GM13977 (cell line): ENCODE measurements around the gene RASSF1.

Source experiments
- DNase-seq: peaks from one replicate; pipeline ENCODE4 v3.0.0; 2012; ENCODE audit warnings: low spot score
- in situ Hi-C: fragments of 300-500 bp; cut with MboI; formaldehyde crosslinking; loops from one replicate; pipeline ENCODE4 v1.12.0; 2022; ENCODE audit warnings: low sequenced_read_pairs, low pct_unique_long_range_greater_than_20kb, mixed read lengths, inconsistent platforms; ENCODE audit not compliant: unreplicated experiment
- TF ChIP-seq, protein P1 (sequence below): IDR thresholded peaks from 2 replicates; pipeline ENCODE4 v1.5.1; 2012; ENCODE audit warnings: mild to moderate bottlenecking, control low read depth; ENCODE audit not compliant: insufficient read depth; ENCODE audit errors: extremely low read depth, missing control alignments

The RASSF1 gene

DNA sequence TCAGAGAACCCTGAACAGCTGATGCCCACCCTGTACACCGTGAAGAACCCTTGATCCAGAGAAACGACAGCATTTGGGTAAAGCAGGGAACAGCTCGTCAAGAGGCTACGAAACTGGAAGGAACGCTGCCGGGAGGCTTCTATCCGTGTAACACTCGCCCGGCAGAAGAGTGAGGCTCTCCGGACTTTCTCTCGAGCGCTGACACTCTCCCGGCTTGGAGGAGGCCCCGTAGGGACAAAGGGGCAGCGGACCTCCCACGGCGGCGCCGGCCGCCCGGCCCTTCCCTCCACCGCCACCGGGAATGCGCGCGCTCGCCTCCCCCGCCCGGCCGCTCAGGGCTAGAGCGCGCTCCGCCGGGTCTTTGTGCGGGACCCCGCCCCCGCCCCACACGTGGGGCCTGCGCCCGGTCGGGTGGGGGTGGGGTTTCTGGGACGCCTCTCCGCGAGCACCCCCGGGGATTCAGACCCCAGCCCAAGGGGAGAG is 19.7 kb downstream of the RASSF1 start:
- TF ChIP-seq, protein P1, sequence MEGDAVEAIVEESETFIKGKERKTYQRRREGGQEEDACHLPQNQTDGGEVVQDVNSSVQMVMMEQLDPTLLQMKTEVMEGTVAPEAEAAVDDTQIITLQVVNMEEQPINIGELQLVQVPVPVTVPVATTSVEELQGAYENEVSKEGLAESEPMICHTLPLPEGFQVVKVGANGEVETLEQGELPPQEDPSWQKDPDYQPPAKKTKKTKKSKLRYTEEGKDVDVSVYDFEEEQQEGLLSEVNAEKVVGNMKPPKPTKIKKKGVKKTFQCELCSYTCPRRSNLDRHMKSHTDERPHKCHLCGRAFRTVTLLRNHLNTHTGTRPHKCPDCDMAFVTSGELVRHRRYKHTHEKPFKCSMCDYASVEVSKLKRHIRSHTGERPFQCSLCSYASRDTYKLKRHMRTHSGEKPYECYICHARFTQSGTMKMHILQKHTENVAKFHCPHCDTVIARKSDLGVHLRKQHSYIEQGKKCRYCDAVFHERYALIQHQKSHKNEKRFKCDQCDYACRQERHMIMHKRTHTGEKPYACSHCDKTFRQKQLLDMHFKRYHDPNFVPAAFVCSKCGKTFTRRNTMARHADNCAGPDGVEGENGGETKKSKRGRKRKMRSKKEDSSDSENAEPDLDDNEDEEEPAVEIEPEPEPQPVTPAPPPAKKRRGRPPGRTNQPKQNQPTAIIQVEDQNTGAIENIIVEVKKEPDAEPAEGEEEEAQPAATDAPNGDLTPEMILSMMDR: no peak
- peak; percentile 88 for DNase-seq
- in situ Hi-C loops: no loop called here

DNA sequence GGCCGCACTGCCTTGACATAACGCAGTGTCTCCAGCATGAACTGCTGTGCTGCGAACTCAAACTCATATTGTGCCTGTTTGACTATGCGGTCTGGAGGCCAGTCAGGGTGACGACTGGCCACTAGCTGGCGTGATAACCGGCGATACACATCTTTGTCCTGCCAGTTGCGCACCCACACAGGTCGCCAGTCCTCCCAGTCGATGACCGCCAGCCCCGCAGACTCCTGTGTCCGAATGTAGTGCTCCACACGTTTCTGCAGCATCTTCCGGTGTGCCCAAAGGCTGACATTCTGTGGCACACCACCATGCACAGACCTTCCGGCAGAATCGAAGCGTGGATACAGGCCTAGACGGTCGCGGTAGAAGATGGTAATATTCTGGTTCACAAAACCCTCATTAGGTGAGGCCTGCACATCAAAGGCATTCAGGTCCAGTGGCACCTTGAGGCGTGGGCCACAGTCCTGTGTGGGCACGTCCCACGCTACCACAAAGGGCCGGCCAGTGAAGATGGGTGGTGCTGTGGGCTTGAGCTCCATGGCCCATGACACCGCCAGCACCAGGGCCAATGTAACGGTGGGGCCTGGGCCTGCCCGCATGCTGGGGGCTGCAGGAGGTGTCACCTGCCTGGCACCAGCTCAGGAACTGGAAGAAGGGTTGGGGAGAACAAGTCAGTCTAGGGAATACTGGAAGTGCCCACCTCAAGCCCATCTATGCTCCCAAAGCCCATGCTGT is 20.6 kb downstream of the RASSF1 start:
- no peak for DNase-seq
- TF ChIP-seq, protein P1: no peak
- in situ Hi-C loops: no loop called here

DNA sequence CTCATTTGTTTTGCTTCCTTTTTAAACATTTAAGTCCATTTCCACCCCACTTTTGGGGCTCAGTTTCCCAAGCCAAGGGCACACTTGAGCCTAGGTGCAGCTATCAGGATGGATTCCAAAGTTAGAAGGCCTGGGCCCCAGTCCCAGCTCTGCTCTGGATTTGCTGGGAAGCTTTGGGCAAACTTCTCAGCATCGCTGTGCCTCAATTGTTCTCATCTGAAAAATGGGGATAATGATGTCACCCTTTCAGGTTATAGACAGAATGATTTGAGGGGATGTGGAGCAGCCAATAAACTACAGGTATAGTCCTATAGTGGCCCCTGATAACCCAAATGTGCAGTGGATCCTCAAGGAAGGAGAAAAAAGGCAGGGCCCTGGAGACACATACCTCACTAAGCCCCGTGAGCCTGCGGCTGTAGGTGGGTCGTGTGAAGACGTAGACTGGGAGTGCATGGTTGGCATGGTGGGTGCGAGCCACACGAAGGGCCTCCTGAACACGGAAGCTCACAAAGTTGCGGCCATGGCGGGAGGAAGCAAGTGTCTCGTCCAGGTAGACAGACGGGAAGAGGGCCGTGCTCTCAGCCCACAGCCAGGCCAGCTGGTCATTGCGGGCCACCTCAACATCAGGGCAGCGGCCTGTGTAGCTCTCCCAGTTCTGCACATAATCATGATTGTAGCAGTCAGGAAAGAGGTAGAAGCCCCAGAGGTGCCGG is 21.3 kb downstream of the RASSF1 start:
- DNase-seq: no peak
- in situ Hi-C loops: no loop called here
- TF ChIP-seq, protein P1: no peak

DNA sequence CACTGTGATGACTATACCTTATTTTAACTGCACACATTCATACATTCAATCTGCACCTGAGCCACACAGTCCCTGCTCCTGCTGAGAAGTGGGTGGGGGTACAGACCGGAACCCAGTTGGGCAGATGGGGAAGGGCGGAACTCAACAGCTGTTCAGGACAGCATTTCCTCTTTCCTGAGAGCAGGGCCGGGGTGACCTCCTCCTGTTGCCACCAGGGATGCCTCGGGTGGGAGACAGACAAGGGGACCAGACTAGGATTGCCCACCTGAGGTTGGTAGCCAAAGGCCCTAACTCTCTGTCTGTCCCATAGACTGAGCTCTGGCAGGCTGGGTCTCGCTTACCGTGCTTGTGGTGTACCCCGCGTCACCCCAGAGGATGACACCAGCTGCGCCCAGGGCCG is 22.0 kb downstream of the RASSF1 start:
- in situ Hi-C loops: no loop called here
- TF ChIP-seq, protein P1: no peak

DNA sequence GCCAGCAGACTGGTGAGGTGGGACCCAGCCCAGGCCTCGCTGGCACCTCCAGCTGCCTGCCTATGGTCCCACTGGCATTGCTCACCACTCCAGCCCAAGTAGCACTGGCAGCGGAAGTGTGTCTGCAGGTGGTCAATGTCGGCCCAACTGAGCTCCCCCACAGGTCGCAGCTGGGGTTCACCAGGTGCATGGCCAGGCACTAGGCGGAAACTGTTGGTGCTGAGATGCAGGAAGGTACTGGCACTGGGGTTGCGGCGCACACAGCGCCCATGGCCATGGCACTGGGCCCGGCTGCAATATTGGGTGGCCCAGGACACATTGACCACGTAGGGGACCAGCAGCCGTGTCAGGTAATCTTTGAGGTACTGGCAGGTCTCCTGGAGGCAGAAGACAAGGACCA is 22.5 kb downstream of the RASSF1 start:
- DNase-seq: no peak
- in situ Hi-C loops: no loop called here
- TF ChIP-seq, protein P1: no peak

More for the DNA sequence above, 22.0 kb downstream of the RASSF1 start:
- no peak for DNase-seq

DNA sequence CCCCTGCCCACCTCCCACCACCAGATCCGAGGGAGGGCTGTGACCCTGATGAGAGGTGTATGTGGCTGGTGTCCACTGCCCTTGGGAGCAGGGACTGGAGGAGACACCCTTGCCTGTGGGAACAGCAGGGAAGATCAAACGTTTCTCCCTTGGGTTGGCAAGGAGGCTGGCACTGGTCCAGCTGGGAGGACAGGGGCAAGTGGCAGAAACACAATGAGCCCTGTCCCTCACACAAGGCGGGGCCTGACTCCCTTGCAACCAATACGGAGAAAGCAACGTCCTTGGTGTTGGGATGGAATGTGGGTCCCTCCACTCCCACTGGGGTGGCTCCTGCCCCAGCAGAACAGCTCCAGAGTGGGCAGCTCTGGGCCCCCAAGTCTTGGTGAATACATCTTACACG is 23.3 kb downstream of the RASSF1 start:
- TF ChIP-seq, protein P1: no peak
- no peak for DNase-seq
- in situ Hi-C loops: no loop called here
